ENCODE measurements around the gene NUP214. TPM values are rescaled to one million over a fixed set of nuclear protein-coding genes. Genes with fewer than 3 reads are reported as not detected.
"Not testable (repeated sequence)": the region's sequence is repeated elsewhere in the genome, so short reads cannot be mapped to it uniquely, and the experiment has no call there.

Gene NUP214
- total RNA-seq, 1 experiment from 2014 or later: 35.5 TPM

DNA sequence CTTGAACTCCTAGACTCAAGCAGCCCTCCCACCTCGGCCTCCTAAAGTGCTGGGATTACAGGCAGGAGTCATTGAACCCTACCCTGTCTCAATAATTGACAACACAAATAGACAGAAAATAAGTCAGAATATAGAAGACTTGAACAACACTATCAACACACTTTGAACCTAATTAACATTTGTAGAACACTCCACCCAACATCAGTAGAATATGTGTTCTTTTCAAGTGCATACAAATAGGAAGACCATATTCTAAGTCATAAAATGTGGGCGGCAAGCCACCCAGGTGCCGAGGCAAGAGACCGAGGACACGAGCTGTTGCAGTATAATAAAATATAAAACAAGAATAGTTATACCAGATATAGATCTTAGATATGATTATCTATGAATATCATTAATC is 118.9 kb downstream of the NUP214 start:
- CTCF ChIA-PET: not testable (repeated sequence)

DNA sequence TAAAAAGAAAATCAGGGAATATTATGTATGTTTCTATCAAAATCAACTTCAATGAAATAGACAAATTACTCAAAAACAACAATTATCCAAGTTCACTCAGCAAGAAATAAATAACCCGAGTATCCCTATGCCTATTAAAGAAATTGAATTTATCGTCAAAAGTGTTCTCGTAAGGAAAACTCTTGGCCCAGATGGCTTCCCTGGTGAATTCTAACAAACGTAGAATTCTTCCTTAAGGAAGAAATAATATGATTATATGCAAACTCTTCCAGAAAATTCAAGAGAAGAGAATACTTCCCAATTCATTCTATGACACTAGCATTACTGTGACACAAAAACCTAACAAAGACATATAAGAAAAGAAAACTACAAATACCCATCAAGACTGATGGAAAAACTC is 121.2 kb downstream of the NUP214 start:
- no peak overlapping the region for H3K27ac ChIP-seq (ENCODE audit: low read depth, low read length)
- H3K27me3 ChIP-seq (ENCODE audit: insufficient read depth, low read length): no peaks in the 10 kb centered on the region
- no peaks in the 10 kb centered on the region for H3K79me2 ChIP-seq (ENCODE audit: insufficient read depth, low read length)
- ChIA-PET CTCF (no interaction called here), RAD21 (ENCODE audit: low non-redundant PET in 1 of 2, low total read pairs in 2 of 2, uncharacterized antibody in 2 of 2, unreplicated experiment in 2 of 2) (no interaction called here), POLR2A (no interaction called here)
- no peaks in the 10 kb centered on the region for H3K9me3 ChIP-seq (ENCODE audit: control insufficient read depth in 1 of 2, insufficient read depth in 1 of 2, low read depth in 1 of 2, low read length in 2 of 2)
- no peak overlapping the region for H3K4me2 ChIP-seq (ENCODE audit: low read length)
- H4K20me1 ChIP-seq (ENCODE audit: insufficient read depth): no peaks in the 10 kb centered on the region
- no peak overlapping the region for H3K4me3 ChIP-seq (replicated peaks in 1 of 2; ENCODE audit: low read depth in 1 of 2, low read length in 2 of 2)
- DNase-seq (ENCODE audit: low read depth, low spot score) (no peak), ATAC-seq (no peak)
- H2AFZ ChIP-seq (ENCODE audit: low read depth, low read length, poor library complexity, severe bottlenecking): no peak overlapping the region
- no peaks in the 10 kb centered on the region for H3K36me3 ChIP-seq (ENCODE audit: control insufficient read depth in 1 of 2, insufficient read depth in 2 of 2, low read length in 2 of 2)
- intact Hi-C loops (cut with micrococcal nuclease): no loop called here
- no peak overlapping the region for H3K9ac ChIP-seq (ENCODE audit: low read length)
- BruUV-seq (replicated peaks): no TSS peak
- no peaks in the 10 kb centered on the region for H3K9me2 ChIP-seq (ENCODE audit: insufficient read depth)
- no peaks in the 10 kb centered on the region for H3K4me1 ChIP-seq (ENCODE audit: control insufficient read depth in 1 of 2, insufficient read depth in 2 of 2, low read length in 2 of 2)
- no peak for TF ChIP-seq POLR2A (IDR thresholded peaks at IDR 0.05; ENCODE audit: borderline replicate concordance, extremely low read depth, insufficient read depth, insufficient read length)
- TF ChIP-seq SIN3A (IDR thresholded peaks at IDR 0.05; ENCODE audit: low read depth): no peak
- TF ChIP-seq CBX3 (IDR thresholded peaks at IDR 0.05; ENCODE audit: low read depth): no peak
- TF ChIP-seq, protein P1, sequence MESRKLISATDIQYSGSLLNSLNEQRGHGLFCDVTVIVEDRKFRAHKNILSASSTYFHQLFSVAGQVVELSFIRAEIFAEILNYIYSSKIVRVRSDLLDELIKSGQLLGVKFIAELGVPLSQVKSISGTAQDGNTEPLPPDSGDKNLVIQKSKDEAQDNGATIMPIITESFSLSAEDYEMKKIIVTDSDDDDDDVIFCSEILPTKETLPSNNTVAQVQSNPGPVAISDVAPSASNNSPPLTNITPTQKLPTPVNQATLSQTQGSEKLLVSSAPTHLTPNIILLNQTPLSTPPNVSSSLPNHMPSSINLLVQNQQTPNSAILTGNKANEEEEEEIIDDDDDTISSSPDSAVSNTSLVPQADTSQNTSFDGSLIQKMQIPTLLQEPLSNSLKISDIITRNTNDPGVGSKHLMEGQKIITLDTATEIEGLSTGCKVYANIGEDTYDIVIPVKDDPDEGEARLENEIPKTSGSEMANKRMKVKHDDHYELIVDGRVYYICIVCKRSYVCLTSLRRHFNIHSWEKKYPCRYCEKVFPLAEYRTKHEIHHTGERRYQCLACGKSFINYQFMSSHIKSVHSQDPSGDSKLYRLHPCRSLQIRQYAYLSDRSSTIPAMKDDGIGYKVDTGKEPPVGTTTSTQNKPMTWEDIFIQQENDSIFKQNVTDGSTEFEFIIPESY (IDR thresholded peaks at IDR 0.05; ENCODE audit: extremely low read depth, insufficient replicate concordance, low read length): no peak
- TF ChIP-seq, protein P2, sequence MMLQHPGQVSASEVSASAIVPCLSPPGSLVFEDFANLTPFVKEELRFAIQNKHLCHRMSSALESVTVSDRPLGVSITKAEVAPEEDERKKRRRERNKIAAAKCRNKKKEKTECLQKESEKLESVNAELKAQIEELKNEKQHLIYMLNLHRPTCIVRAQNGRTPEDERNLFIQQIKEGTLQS (IDR thresholded peaks at IDR 0.05): no peak
- TF ChIP-seq SRF (IDR thresholded peaks at IDR 0.05; ENCODE audit: low read depth): no peak
- TF ChIP-seq POLR2AphosphoS5 (IDR thresholded peaks at IDR 0.05; ENCODE audit: low read depth, low read length): no peak
- TF ChIP-seq YY1 (IDR thresholded peaks at IDR 0.05; ENCODE audit: extremely low read depth, insufficient replicate concordance, low read depth, low read length): no peak
- no peak for TF ChIP-seq RAD21 (IDR thresholded peaks at IDR 0.05; ENCODE audit: low read depth)
- TF ChIP-seq, protein P3, sequence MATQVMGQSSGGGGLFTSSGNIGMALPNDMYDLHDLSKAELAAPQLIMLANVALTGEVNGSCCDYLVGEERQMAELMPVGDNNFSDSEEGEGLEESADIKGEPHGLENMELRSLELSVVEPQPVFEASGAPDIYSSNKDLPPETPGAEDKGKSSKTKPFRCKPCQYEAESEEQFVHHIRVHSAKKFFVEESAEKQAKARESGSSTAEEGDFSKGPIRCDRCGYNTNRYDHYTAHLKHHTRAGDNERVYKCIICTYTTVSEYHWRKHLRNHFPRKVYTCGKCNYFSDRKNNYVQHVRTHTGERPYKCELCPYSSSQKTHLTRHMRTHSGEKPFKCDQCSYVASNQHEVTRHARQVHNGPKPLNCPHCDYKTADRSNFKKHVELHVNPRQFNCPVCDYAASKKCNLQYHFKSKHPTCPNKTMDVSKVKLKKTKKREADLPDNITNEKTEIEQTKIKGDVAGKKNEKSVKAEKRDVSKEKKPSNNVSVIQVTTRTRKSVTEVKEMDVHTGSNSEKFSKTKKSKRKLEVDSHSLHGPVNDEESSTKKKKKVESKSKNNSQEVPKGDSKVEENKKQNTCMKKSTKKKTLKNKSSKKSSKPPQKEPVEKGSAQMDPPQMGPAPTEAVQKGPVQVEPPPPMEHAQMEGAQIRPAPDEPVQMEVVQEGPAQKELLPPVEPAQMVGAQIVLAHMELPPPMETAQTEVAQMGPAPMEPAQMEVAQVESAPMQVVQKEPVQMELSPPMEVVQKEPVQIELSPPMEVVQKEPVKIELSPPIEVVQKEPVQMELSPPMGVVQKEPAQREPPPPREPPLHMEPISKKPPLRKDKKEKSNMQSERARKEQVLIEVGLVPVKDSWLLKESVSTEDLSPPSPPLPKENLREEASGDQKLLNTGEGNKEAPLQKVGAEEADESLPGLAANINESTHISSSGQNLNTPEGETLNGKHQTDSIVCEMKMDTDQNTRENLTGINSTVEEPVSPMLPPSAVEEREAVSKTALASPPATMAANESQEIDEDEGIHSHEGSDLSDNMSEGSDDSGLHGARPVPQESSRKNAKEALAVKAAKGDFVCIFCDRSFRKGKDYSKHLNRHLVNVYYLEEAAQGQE (IDR thresholded peaks at IDR 0.05; ENCODE audit: low read depth): no peak
- TF ChIP-seq EGR1 (IDR thresholded peaks at IDR 0.05; ENCODE audit: low read depth): no peak
- TF ChIP-seq ZFX (IDR thresholded peaks at IDR 0.05): no peak
- TF ChIP-seq EZH2phosphoT487 (IDR thresholded peaks at IDR 0.05; ENCODE audit: borderline replicate concordance): no peak
- TF ChIP-seq, protein P4, sequence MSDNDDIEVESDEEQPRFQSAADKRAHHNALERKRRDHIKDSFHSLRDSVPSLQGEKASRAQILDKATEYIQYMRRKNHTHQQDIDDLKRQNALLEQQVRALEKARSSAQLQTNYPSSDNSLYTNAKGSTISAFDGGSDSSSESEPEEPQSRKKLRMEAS (IDR thresholded peaks at IDR 0.05): no peak
- TF ChIP-seq TCF7L2 (IDR thresholded peaks at IDR 0.05; ENCODE audit: borderline replicate concordance, extremely low read depth, insufficient read depth, insufficient read length): no peak

More for the DNA sequence above, 118.9 kb downstream of the NUP214 start:
- H3K9ac ChIP-seq (ENCODE audit: low read length); H3K27ac ChIP-seq (ENCODE audit: low read depth, low read length); intact Hi-C loops (cut with micrococcal nuclease); H3K4me3 ChIP-seq (replicated peaks in 1 of 2; ENCODE audit: low read depth in 1 of 2, low read length in 2 of 2); H3K79me2 ChIP-seq (ENCODE audit: insufficient read depth, low read length); H3K36me3 ChIP-seq (ENCODE audit: control insufficient read depth in 1 of 2, insufficient read depth in 2 of 2, low read length in 2 of 2); ATAC-seq; POLR2A ChIA-PET; RAD21 ChIA-PET (ENCODE audit: low non-redundant PET in 1 of 2, low total read pairs in 2 of 2, uncharacterized antibody in 2 of 2, unreplicated experiment in 2 of 2); DNase-seq (ENCODE audit: low read depth, low spot score); BruUV-seq (replicated peaks); H3K9me2 ChIP-seq (ENCODE audit: insufficient read depth); H3K27me3 ChIP-seq (ENCODE audit: insufficient read depth, low read length); H3K4me1 ChIP-seq (ENCODE audit: control insufficient read depth in 1 of 2, insufficient read depth in 2 of 2, low read length in 2 of 2); H3K4me2 ChIP-seq (ENCODE audit: low read length); H3K9me3 ChIP-seq (ENCODE audit: control insufficient read depth in 1 of 2, insufficient read depth in 1 of 2, low read depth in 1 of 2, low read length in 2 of 2); H2AFZ ChIP-seq (ENCODE audit: low read depth, low read length, poor library complexity, severe bottlenecking); H4K20me1 ChIP-seq (ENCODE audit: insufficient read depth): not testable (repeated sequence)
